HepG2 (cell line): ENCODE data around the gene DPH6.

Experiments
- HDAC6 ChIP-seq: fragments of 200-600 bp; sonication (generic); IDR thresholded peaks from 2 replicates; pipeline ENCODE4 v1.7.0; 2017; ENCODE audit warnings: mild to moderate bottlenecking, antibody characterized with exemption, low read length, low read depth
- MAX ChIP-seq: IDR thresholded peaks from 2 replicates; pipeline ENCODE4 v1.6.1; 2012; ENCODE audit warnings: inconsistent platforms
- RAD21 ChIP-seq: fragments of 450-650 bp; formaldehyde crosslinking; IDR thresholded peaks from 2 replicates; pipeline ENCODE4 v1.5.0; 2020; ENCODE audit warnings: mild to moderate bottlenecking
- ZFX ChIP-seq: sonication (generic); formaldehyde crosslinking; IDR thresholded peaks from 2 replicates; pipeline ENCODE4 v1.4.0; 2020; ENCODE audit warnings: mild to moderate bottlenecking, low read depth, missing genetic modification reagents, moderate library complexity

GRCh38 chr15:35490511-35490910 is 55.5 kb downstream of the DPH6 start:
- no peak for TF ChIP-seq HDAC6
- TF ChIP-seq MAX = no peak
- TF ChIP-seq ZFX (CRISPR knock-in tag) = no peak
- TF ChIP-seq RAD21 (CRISPR knock-in tag) = no peak
